ENCODE measurements around the gene YTHDF1.
A peak's percentile ranks its signal among the peaks of the same experiment; 100 is the strongest.

The YTHDF1 gene

GRCh38 chr20:63219866-63220521 lies 4.1 kb upstream of the YTHDF1 start:
- H3K36me3 Mint-ChIP-seq (ENCODE audit: low read depth): peaks cover under 1% of the 10 kb centered on the region
- H3K9me3 Mint-ChIP-seq: no peaks in the 10 kb centered on the region
- TF ChIP-seq CTCF (IDR thresholded peaks at IDR 0.05; ENCODE audit: unreplicated experiment in 3 of 3): no peak
- peaks cover 29% of the 10 kb centered on the region for H3K27me3 Mint-ChIP-seq (ENCODE audit: low read depth)
- peak overlapping the region in 1 of 3 experiments; percentile 3 for H3K27ac Mint-ChIP-seq
- peak overlapping the region; percentile 8 to 38 (median 35) for H3K4me3 Mint-ChIP-seq
- H3K4me1 Mint-ChIP-seq: peaks cover 20% of the 10 kb centered on the region

GRCh38 chr20:63219447-63219821 lies 3.5 kb upstream of the YTHDF1 start:
- H3K4me3 Mint-ChIP-seq: no peak overlapping the region
- H3K27me3 Mint-ChIP-seq (ENCODE audit: low read depth): peaks cover 28% of the 10 kb centered on the region
- H3K9me3 Mint-ChIP-seq: no peaks in the 10 kb centered on the region
- TF ChIP-seq CTCF (IDR thresholded peaks at IDR 0.05; ENCODE audit: unreplicated experiment in 3 of 3): no peak
- peaks cover 6% of the 10 kb centered on the region for H3K36me3 Mint-ChIP-seq (ENCODE audit: low read depth)
- no peak overlapping the region for H3K27ac Mint-ChIP-seq
- peaks cover 20% of the 10 kb centered on the region for H3K4me1 Mint-ChIP-seq

GRCh38 chr20:63218701-63219446 lies 2.9 kb upstream of the YTHDF1 start:
- H3K36me3 Mint-ChIP-seq (ENCODE audit: low read depth): peaks cover 12% of the 10 kb centered on the region
- no peak overlapping the region for H3K4me3 Mint-ChIP-seq
- H3K27ac Mint-ChIP-seq: no peak overlapping the region
- peaks cover 20% of the 10 kb centered on the region for H3K4me1 Mint-ChIP-seq
- peaks cover 24% of the 10 kb centered on the region for H3K27me3 Mint-ChIP-seq (ENCODE audit: low read depth)
- H3K9me3 Mint-ChIP-seq: no peaks in the 10 kb centered on the region
- TF ChIP-seq CTCF (IDR thresholded peaks at IDR 0.05; ENCODE audit: unreplicated experiment in 3 of 3): no peak

- H3K4me1 Mint-ChIP-seq: peaks cover 22% of the 10 kb centered on the region
- peak overlapping the region in 1 of 3 experiments; percentile 5 for H3K4me3 Mint-ChIP-seq
- peaks cover 17% of the 10 kb centered on the region for H3K27me3 Mint-ChIP-seq (ENCODE audit: low read depth)
- peaks cover 22% of the 10 kb centered on the region for H3K36me3 Mint-ChIP-seq (ENCODE audit: low read depth)
- H3K27ac Mint-ChIP-seq: no peak overlapping the region
- TF ChIP-seq CTCF (IDR thresholded peaks at IDR 0.05; ENCODE audit: unreplicated experiment in 3 of 3): no peak
- H3K9me3 Mint-ChIP-seq: no peaks in the 10 kb centered on the region
These were observed 1.8 kb upstream of the YTHDF1 start for GRCh38 chr20:63217706-63218105.

- Mint-ChIP-seq H3K9me3 (no peaks in the 10 kb centered on the region), H3K4me1 (peaks cover 27% of the 10 kb centered on the region), H3K27ac (peak overlapping the region; percentile 67 to 75 (median 68)), H3K4me3 (peak overlapping the region; percentile 87 to 91 (median 87)), H3K27me3 (ENCODE audit: low read depth) (peaks cover 13% of the 10 kb centered on the region), H3K36me3 (ENCODE audit: low read depth) (peaks cover 29% of the 10 kb centered on the region)
- TF ChIP-seq CTCF (IDR thresholded peaks at IDR 0.05; ENCODE audit: unreplicated experiment in 3 of 3): no peak
These were observed 1.0 kb upstream of the YTHDF1 start for GRCh38 chr20:63216849-63217471.

Measured in nephron (organoid).